Activated naive CD8-positive, alpha-beta T cell treated with anti-CD3 and anti-CD28 coated beads, Interleukin-2, amount 10 ng/mL, durations not matched to agents 7 days and 5 days (primary cell): ENCODE measurements around the gene HHAT. TPM values are rescaled to one million over a fixed set of nuclear protein-coding genes. Genes with fewer than 3 reads are reported as not detected.
A peak's percentile ranks its signal among the peaks of the same experiment; 100 is the strongest.
"Not testable (repeated sequence)": the region's sequence is repeated elsewhere in the genome, so short reads cannot be mapped to it uniquely, and the experiment has no call there.

Experiments used
- ATAC-seq: fragments of 150-1000 bp; cut with Tn5 transposase; one replicate; pipeline ENCODE4 v1.10.0; 2021; ENCODE audit warnings: low read depth, moderate library complexity
- POLR2A ChIA-PET: fragments of 350-600 bp; sonication (Branson Sonifier 250); formaldehyde crosslinking; loops from one replicate; lab custom pipeline; 2021; ENCODE audit warnings: antibody characterized with exemption; lab: Charles Lee
- DNase-seq: peaks from one replicate; pipeline ENCODE4 v3.0.0; 2021
- H3K27ac Mint-ChIP-seq: one replicate; pipeline ENCODE4 v1.8.0; 2022; ENCODE audit warnings: mild to moderate bottlenecking, mixed read lengths
- H3K27me3 Mint-ChIP-seq: one replicate; pipeline ENCODE4 v1.8.0; 2022; ENCODE audit warnings: mild to moderate bottlenecking, moderate library complexity, mixed read lengths
- H3K36me3 Mint-ChIP-seq: one replicate; pipeline ENCODE4 v1.8.0; 2021; ENCODE audit warnings: mild to moderate bottlenecking, mixed read lengths
- H3K4me1 Mint-ChIP-seq: one replicate; pipeline ENCODE4 v1.8.0; 2021; ENCODE audit warnings: mixed read lengths
- H3K4me3 Mint-ChIP-seq: one replicate; pipeline ENCODE4 v1.8.0; 2022; ENCODE audit warnings: mild to moderate bottlenecking, moderate library complexity, mixed read lengths
- H3K9me3 Mint-ChIP-seq: one replicate; pipeline ENCODE4 v1.8.0; 2021; ENCODE audit warnings: mixed read lengths
- total RNA-seq, 2 experiments: library from RNA; stranded (reverse); gene quantifications; one replicate each; pipeline ENCODE4 v1.2.3, GENCODE V29; 2021

Gene HHAT
- total RNA-seq, 2 experiments from 2014 or later, result 3.3 to 3.8 TPM

DNA sequence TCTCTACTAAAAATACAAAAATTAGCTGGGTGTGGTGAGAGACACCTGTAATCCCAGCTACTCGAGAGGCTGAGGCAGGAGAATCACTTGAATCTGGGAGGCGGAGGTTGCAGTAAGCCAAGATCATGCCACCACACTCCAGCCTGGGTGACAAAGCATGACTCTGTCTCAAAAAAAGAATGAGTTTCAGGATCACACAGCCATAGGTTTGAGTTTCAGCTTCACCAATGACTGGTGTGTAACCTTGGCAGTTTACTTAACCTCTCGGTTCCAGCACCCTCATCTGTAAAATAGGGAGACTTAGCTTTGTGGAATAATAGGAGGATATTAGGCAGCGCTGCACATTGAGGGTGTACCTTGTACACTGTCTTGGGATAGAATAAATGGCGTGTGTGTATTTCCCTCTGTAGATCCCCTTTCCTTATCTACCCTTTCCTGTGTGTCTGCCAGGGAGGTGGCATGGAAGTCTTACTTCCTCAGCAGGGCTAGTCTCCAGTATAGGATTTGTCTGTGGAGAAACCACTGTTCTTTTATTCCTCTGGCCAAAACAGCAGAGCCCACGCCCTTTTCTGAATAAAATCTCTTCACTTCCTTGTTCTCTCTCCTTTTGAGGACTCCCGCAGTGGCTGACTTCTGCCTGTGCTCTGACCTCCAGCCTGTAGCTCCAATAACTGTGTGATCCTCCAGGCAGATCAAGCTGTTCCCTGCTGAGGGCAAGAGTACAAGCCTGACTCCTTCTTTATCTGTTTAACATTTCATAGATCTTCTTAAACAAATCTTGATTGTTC lies 90.4 kb downstream of the HHAT start:
- POLR2A ChIA-PET, result no interaction called here
- ATAC-seq, result no peak
- peaks cover 1% of the 10 kb centered on the region for H3K36me3 Mint-ChIP-seq
- no peaks in the 10 kb centered on the region for H3K9me3 Mint-ChIP-seq
- DNase-seq, result no peak
- no peaks in the 10 kb centered on the region for H3K4me1 Mint-ChIP-seq
- H3K27me3 Mint-ChIP-seq, result peaks cover 2% of the 10 kb centered on the region
- no peak overlapping the region for H3K27ac Mint-ChIP-seq
- no peak overlapping the region for H3K4me3 Mint-ChIP-seq

DNA sequence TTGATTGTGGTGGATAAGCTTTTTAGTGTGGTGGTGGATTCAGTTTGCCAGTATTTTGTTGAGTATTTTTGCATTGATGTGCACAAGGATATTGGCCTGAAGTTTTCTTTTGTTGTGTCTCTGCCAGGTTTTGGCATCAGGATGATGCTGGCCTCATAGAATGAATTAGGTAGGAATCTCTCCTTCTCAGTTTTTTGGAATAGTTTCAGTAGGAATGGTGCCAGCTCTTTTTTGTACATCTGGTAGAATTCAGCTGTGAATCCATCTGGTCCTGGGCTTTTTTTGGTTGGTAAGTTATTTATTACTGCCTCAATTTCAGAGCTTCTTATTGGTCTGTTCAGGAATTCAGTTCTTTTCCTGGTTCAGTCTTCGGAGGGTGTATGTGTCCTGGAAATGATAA lies 98.0 kb downstream of the HHAT start:
- H3K36me3 Mint-ChIP-seq, POLR2A ChIA-PET, H3K4me1 Mint-ChIP-seq, ATAC-seq, DNase-seq, H3K9me3 Mint-ChIP-seq, H3K27ac Mint-ChIP-seq, H3K4me3 Mint-ChIP-seq: not testable (repeated sequence)
- H3K27me3 Mint-ChIP-seq, result peaks cover 20% of the 10 kb centered on the region

DNA sequence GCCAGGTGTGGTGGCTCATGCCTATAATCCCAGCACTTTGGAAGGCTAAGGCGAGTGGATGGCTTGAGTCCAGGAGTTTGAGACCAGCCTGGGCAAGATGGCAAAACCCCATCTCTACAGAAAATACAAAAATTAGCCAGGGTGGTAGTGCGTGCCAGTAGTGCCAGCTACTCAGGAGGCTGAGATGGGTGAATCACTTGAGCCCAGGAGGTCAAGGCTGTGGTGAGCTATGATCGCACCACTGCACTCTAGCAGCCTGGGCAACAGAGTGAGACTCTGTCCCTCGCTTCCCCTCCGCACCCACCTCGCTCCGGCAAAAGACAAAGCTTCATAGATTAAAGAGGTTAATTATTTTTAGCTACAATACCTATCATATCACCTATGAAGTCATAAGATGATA lies 100.0 kb downstream of the HHAT start:
- Mint-ChIP-seq H3K27me3 (peaks cover 18% of the 10 kb centered on the region), H3K27ac (no peak overlapping the region), H3K36me3 (no peaks in the 10 kb centered on the region), H3K4me3 (no peak overlapping the region), H3K9me3 (no peaks in the 10 kb centered on the region), H3K4me1 (no peaks in the 10 kb centered on the region)
- no peak for DNase-seq
- POLR2A ChIA-PET, result no interaction called here
- ATAC-seq, result no peak

DNA sequence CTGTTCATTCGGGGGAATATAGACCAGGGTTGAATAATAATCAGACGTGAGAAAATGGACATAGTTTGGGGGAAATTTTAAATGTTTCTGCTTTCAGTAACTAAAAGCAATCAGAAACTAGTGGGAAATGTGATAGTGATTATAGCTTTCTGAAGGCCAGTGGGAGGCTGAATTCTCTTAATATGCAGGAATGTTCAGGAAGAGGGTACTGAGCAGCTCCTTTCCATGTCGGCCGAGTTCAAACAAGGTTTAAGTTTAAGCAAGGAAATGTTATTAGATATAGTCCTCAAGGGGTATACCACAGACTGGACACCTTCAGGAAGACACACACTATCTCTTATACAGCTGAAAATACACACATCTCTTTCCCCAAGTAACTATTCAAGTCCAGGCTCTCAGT lies 105.5 kb downstream of the HHAT start:
- POLR2A ChIA-PET, result no interaction called here

DNA sequence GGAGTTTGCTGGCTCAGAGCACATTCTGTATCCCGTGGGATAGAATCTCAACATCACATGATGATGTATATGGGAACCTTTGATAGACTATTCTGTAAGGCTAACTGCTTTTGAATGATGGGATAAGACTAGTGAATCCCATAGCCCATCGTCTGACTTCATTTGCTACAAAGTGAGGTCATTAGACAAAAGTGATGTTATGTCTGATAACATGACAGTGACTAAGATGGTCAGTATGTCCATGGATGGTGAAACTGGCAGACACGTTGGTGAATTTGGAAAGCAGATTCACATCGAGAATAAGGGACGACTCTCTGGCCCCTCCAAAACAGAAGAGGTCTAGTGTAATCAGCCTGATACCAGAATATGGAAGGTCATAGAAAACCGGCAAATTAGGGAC lies 108.4 kb downstream of the HHAT start:
- Mint-ChIP-seq H3K9me3 (no peaks in the 10 kb centered on the region), H3K4me1 (no peaks in the 10 kb centered on the region), H3K27me3 (no peaks in the 10 kb centered on the region), H3K27ac (no peak overlapping the region), H3K36me3 (no peaks in the 10 kb centered on the region), H3K4me3 (no peak overlapping the region)
- POLR2A ChIA-PET, result no interaction called here
- DNase-seq, result no peak
- no peak for ATAC-seq

More for the DNA sequence above, 105.5 kb downstream of the HHAT start:
- Mint-ChIP-seq H3K27me3 (peaks cover 2% of the 10 kb centered on the region), H3K27ac (no peak overlapping the region), H3K4me1 (no peaks in the 10 kb centered on the region), H3K36me3 (no peaks in the 10 kb centered on the region), H3K4me3 (no peak overlapping the region), H3K9me3 (no peaks in the 10 kb centered on the region)
- DNase-seq, result no peak
- ATAC-seq, result no peak

DNA sequence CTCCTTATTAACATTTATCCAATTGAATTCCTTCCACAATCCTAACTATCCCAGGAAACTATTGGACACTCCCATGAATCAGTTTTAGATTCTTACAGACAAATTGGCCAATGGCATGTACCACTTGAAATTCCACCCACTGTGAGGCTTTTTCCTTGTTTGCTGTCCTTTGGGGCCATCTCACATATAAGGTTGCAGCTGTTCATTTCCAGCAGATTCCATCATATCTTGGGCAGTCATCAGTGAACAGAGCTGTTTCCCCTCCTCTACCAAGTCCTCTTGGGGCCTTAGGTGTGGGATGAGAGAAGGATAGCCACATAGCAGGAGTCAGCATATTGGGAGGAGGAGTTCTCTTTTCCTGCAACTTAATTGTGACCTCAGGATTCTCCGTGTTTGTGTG lies 109.1 kb downstream of the HHAT start:
- no peak overlapping the region for H3K4me3 Mint-ChIP-seq
- H3K36me3 Mint-ChIP-seq, result no peaks in the 10 kb centered on the region
- no peak for DNase-seq
- H3K27ac Mint-ChIP-seq, result no peak overlapping the region
- ATAC-seq, result no peak
- H3K4me1 Mint-ChIP-seq, result no peaks in the 10 kb centered on the region
- no peaks in the 10 kb centered on the region for H3K27me3 Mint-ChIP-seq
- POLR2A ChIA-PET, result no interaction called here
- no peaks in the 10 kb centered on the region for H3K9me3 Mint-ChIP-seq

DNA sequence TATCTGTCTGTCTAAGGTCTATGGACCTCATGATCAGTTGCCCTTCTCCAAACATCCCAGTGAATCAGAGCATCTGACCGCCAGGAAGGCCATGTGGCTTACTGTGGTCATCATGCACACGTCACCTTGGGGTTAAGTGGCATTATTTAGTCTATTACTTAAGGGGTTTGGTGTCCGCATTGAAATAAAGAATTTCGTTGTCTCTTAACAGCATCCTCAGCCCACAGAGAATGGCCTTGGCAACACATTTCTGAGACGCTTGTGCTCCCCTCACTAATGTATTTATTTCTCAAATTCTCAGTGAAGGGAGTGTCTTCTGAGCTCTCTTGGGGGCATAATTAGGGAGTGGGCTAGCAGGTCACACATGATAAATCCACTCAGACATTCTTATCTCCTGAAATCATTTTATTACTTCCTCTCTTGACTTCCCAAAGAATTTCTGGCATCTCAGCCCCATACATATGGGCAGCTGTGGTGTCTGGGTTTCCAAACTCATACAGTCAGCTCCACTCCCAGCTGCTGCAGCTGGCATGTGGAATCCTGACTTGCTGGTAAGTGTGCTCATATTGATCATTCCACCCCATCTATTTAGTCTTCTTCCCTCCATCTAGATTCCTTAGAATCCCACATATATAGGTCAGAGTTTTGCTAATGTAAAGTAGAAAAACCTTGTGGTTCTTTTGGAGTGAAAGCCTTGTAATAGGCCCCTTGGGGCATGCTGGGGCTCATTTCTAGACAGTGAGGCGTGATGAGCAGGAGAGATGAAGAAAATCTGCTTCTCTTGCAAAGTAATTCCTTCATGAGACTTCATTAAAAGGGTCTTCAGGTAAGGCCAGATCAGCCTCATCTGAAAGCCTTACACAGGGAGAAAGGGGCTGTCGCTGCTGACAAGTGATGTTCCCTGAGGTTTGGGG lies 110.5 kb downstream of the HHAT start:
- Mint-ChIP-seq H3K27ac (no peak overlapping the region), H3K36me3 (no peaks in the 10 kb centered on the region), H3K4me1 (no peaks in the 10 kb centered on the region), H3K9me3 (no peaks in the 10 kb centered on the region), H3K27me3 (no peaks in the 10 kb centered on the region), H3K4me3 (no peak overlapping the region)
- POLR2A ChIA-PET, result no interaction called here
- no peak for ATAC-seq
- no peak for DNase-seq

DNA sequence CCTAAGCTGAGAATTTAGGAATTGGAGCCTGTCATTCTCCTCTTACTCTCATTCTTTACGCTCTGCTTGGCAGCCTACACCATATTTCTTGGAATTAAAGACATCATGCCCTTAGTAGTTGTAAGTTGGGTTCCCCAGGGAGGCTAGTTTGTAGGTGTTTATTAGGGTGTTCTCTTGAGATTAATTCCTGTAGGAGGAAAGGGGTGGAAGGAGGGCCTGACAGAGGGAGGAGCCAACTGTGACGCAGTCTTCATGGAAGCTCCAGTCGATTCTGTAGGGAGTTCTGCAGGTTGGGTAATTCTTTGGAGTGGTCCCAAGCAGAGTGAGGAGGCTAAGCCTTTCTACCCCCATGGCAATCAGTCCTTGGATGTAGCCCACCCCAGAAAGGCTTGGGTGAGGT lies 111.4 kb downstream of the HHAT start:
- POLR2A ChIA-PET, result no interaction called here
- ATAC-seq, result no peak
- Mint-ChIP-seq H3K4me3 (no peak overlapping the region), H3K4me1 (no peaks in the 10 kb centered on the region), H3K27me3 (no peaks in the 10 kb centered on the region), H3K9me3 (no peaks in the 10 kb centered on the region), H3K27ac (no peak overlapping the region), H3K36me3 (no peaks in the 10 kb centered on the region)
- no peak for DNase-seq

DNA sequence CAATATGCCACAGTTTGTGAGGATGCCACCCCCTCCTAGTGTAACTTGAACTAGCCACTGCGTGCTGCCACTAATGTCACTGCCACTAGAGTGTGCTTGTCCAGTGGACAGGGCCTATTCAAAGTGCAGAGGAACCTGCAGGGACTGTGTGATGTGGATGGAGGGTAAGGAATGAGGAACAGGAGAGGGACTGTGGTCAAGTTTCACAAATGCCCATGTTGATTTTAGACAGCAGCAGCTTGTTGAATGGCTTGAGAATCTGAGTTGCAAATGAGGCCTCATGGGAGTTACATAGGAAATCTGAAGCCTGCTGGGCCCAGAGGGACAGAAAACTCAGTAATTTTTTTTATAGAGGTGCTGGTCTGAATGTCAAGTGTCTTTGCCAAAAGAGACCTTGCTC lies 112.3 kb downstream of the HHAT start:
- Mint-ChIP-seq H3K27me3 (no peaks in the 10 kb centered on the region), H3K4me3 (no peak overlapping the region), H3K9me3 (no peaks in the 10 kb centered on the region), H3K27ac (no peak overlapping the region), H3K36me3 (no peaks in the 10 kb centered on the region), H3K4me1 (peaks cover 2% of the 10 kb centered on the region)
- no peak for ATAC-seq
- POLR2A ChIA-PET, result no interaction called here
- DNase-seq, result no peak

DNA sequence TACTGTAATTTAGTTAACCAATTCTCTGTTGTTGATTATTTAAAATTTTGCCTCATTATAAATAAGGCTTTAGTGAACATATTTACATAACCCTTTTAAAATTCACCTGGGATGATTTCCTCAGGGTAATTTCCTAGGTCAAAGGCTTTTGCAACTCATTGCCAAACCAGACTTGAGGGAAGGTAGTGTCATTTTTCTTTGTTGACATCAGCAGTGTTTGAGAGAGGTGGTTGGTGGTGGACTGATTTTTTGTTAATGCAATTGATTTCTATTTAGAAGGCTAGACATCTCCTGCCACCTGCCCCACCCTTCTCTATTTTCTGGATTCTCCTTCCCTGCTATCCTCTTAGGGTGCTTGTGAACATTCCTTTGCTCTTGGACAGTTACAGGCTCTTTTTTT lies 116.8 kb downstream of the HHAT start:
- POLR2A ChIA-PET, result no interaction called here
- Mint-ChIP-seq H3K27me3 (no peaks in the 10 kb centered on the region), H3K4me1 (peaks cover 10% of the 10 kb centered on the region), H3K4me3 (no peak overlapping the region), H3K27ac (no peak overlapping the region), H3K36me3 (no peaks in the 10 kb centered on the region), H3K9me3 (no peaks in the 10 kb centered on the region)
- no peak for ATAC-seq
- DNase-seq, result no peak

DNA sequence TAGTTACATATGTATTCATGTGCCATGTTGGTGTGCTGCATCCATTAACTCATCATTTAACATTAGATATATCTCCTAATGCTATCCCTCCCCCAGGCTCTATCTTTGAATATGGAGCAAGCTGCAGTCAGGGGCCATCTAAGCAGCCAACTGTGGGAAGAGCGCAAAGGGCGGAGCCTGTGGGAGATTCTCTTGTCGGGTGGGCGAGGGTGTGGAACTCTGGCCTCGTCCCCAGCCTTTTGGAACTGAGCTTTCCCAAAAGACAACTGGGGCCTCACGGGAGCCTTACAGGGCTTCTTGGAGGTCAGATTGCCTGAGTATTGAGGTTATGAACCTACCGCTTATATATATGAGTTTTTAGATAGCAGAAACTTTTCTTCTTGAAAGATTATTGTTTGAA lies 117.2 kb downstream of the HHAT start:
- Mint-ChIP-seq H3K4me1 (peaks cover 10% of the 10 kb centered on the region), H3K36me3 (no peaks in the 10 kb centered on the region), H3K9me3 (no peaks in the 10 kb centered on the region), H3K27ac (no peak overlapping the region), H3K4me3 (peak overlapping the region; percentile 41), H3K27me3 (no peaks in the 10 kb centered on the region)
- no peak for DNase-seq
- POLR2A ChIA-PET, result interaction anchor here (0.8 to 1.3 kb wide), 2 partner anchors 9 to 72 kb away, joined by 3 to 5 read pairs; no protein-coding TSS in a partner anchor
- ATAC-seq, result no peak

DNA sequence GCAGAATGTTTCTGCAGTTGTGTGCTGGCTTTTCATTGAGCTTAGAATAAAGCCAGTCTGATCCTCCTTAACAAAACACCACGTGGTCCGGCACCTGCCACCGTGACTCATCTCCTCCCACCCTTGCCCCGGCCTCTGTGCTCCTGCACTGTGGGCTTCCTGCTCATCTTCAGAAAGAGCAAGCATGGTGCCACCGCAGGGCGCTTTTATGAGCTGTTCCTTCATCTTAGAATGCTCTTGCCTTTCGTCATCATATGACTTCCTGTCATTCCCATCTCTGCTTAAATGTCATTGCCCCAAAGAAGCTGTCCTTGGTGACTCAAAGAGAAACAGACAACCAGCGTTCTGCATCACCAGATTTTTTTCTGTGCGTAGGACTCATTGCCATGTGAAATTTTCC lies 117.8 kb downstream of the HHAT start:
- H3K4me3 Mint-ChIP-seq, result peak overlapping the region; percentile 41
- DNase-seq (peak; percentile 63), ATAC-seq (peak; percentile 100)
- H3K36me3 Mint-ChIP-seq, result no peaks in the 10 kb centered on the region
- peaks cover 10% of the 10 kb centered on the region for H3K4me1 Mint-ChIP-seq
- no peaks in the 10 kb centered on the region for H3K9me3 Mint-ChIP-seq
- H3K27me3 Mint-ChIP-seq, result no peaks in the 10 kb centered on the region
- POLR2A ChIA-PET, result interaction anchor here (0.8 to 1.3 kb wide), 2 partner anchors 9 to 72 kb away, joined by 3 to 5 read pairs; no protein-coding TSS in a partner anchor
- H3K27ac Mint-ChIP-seq, result peak overlapping the region; percentile 64

DNA sequence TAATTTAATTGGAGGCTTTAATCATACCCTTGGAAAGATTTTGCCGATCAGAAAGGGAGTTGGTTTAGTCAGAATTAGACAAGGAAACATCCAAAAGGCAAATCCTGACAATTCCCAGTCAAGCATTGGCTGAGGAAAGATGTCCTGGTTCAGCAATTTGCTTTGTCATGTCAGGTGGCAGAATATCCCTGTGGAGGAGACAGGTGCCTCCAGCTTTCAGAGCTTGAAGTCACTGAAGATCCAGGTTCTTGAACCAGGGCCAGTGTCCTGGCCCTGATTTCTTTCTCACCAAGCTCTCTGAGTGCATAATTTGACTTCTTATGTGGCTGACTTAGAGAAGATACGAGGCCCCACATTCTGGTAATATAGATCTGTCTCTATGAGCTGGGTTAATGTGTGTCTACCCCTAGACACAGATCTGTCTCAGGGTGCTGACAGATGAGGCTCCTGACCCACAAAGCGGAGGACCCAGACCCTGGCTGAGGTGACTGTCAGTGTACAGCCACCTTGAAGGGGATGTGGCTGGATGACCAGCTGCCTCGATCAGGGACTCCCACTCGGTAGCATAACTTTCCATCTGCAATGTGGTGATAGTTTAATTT lies 118.9 kb downstream of the HHAT start:
- H3K27me3 Mint-ChIP-seq, result no peaks in the 10 kb centered on the region
- ATAC-seq (no peak), DNase-seq (no peak)
- no peak overlapping the region for H3K4me3 Mint-ChIP-seq
- H3K27ac Mint-ChIP-seq, result no peak overlapping the region
- POLR2A ChIA-PET, result no interaction called here
- no peaks in the 10 kb centered on the region for H3K36me3 Mint-ChIP-seq
- no peaks in the 10 kb centered on the region for H3K9me3 Mint-ChIP-seq
- H3K4me1 Mint-ChIP-seq, result peaks cover 10% of the 10 kb centered on the region
